Adrenal gland (tissue), 12 donors: Measurements from ENCODE around the gene SMAD3. TPM values are rescaled to one million over a fixed set of nuclear protein-coding genes. Genes with fewer than 3 reads are reported as not detected.
"Not testable (repeated sequence)": the region's sequence is repeated elsewhere in the genome, so short reads cannot be mapped to it uniquely, and the experiment has no call there.

Experiments
- DNase-seq, 7 donors: peaks; one replicate each; pipeline ENCODE4 v3.0.0-alpha.2; 2019 to 2020
- H3K27ac ChIP-seq, 5 donors: fragments of 200-600 bp; sonication (generic) in 4 of 5; 1 replicate in 3 of 5; 2 replicates in 2 of 5; pipeline versions ENCODE4 v1.5.1 to v1.8.0; 2016 to 2020; ENCODE audit warnings: mild to moderate bottlenecking in 1 of 5
- H3K27me3 ChIP-seq: fragments of 200-600 bp; 2 replicates; pipeline ENCODE4 v1.8.0; 2021
- H3K36me3 ChIP-seq, 2 donors: fragments of 200-600 bp; replicated peaks in 1 of 2; 1 replicate in 1 of 2; 2 replicates in 1 of 2; pipeline versions ENCODE4 v1.5.1 to v1.8.0; 2018 to 2022
- H3K4me1 ChIP-seq, 2 donors: fragments of 200-600 bp; replicated peaks in 1 of 2; 1 replicate in 1 of 2; 2 replicates in 1 of 2; pipeline versions ENCODE4 v1.5.1 to v1.8.0; 2018 to 2021
- H3K4me3 ChIP-seq, 4 donors: fragments of 200-600 bp; sonication (generic) in 3 of 4; one replicate each; pipeline ENCODE4 v1.5.1; 2016 to 2018
- H3K9me3 ChIP-seq, 3 donors: fragments of 200-600 bp; sonication (generic) in 1 of 3; replicated peaks in 1 of 3; 1 replicate in 2 of 3; 2 replicates in 1 of 3; pipeline versions ENCODE4 v1.5.1 to v1.8.0; 2016 to 2021
- POLR2A ChIP-seq, 2 donors: fragments of 450-650 bp; IDR thresholded peaks; one replicate each; pipeline ENCODE4 v1.6.1; 2017; ENCODE audit warnings: antibody characterized with exemption in 2 of 2, mild to moderate bottlenecking in 2 of 2, moderate library complexity in 1 of 2
- WGBS, 4 donors: extraction: QIAGEN DNeasy Blood & Tissue Kit in 2 of 4; methylation state at CpG; one replicate each; pipeline versions ENCODE4 v1.1.5 to v1.1.7; 2013 to 2017; 5-methylcytosine and 5-hydroxymethylcytosine counted together
- intact Hi-C, 2 donors: fragments of 100-400 bp; cut with DNase I; formaldehyde crosslinking; loops; one replicate each; pipeline versions ENCODE4 v1.14.1 to v1.15.0; 2022 to 2023
- polyA plus RNA-seq, 3 donors: library from polyadenylated mRNA; stranded (reverse); fragments of 200-250 nt in 2 of 3; fragments of 350-450 nt in 1 of 3; fragmentation: Illumina TruSeq in 1 of 3; extraction: RNeasy Lipid Tissue Mini Kit (QIAGEN cat#74804) in 1 of 3; gene quantifications; one replicate each; pipeline ENCODE4 v1.2.3, GENCODE V29; 2013 to 2014
- total RNA-seq, 9 donors: library from RNA; depleted of rRNA in 4 of 9; stranded (reverse); fragments of >200 nt in 4 of 9; fragments of 120-200 nt in 1 of 9; fragmentation: NEBNext Ultra II Directional in 1 of 9; extraction: Animal tissue kit (Norgen Biotek cat#: 25700) in 1 of 9; gene quantifications; one replicate each; pipeline versions ENCODE4 v1.1.0 to v1.2.4, GENCODE V29; 2013 to 2023
- TF ChIP-seq, protein P1 (sequence below), 6 experiments: fragments of 450-650 bp in 4 of 6; fragments of 200-600 bp in 2 of 6; sonication (generic) in 1 of 6; IDR thresholded peaks; 1 replicate in 5 of 6; 2 replicates in 1 of 6; pipeline versions ENCODE4 v1.5.1 to v1.8.0; 2016 to 2021; ENCODE audit warnings: antibody characterized with exemption in 6 of 6, mild to moderate bottlenecking in 2 of 6, moderate library complexity in 1 of 6
- donor health status: healthy with polysubstance abuse.
- donor health status: Bipolar disorder and iron deficiency.
- donor health status: DM: yes; HTN: yes; CAD: no.
- donor health status: DM: no; HTN: no; CAD: no.
- donor health status: DM: no; HTN: no; CAD: no.
- donor health status: DM: yes; HTN: yes; CAD: no.

SMAD3 gene
- total and polyA plus RNA-seq, 12 donors: 6.4 to 92.0 (median 8.0) TPM

GRCh38 chr15:67072958-67073357, 7.6 kb downstream of the SMAD3 start:
- H3K27ac ChIP-seq: no peak overlapping the region

GRCh38 chr15:67074886-67075229, 9.5 kb downstream of the SMAD3 start:
- 89 to 100% (median 93%) methylated on average over 1 of the region's 1 CpG for WGBS, 4 donors
- H3K4me1 ChIP-seq: peaks cover under 1 to 27% of the 10 kb centered on the region in 2 donors
- no peak overlapping the region for H3K27ac ChIP-seq
- no peaks in the 10 kb centered on the region for H3K9me3 ChIP-seq
- intact Hi-C loops: no loop called here
- no peak overlapping the region for H3K4me3 ChIP-seq
- no peak for DNase-seq
- no peaks in the 10 kb centered on the region for H3K36me3 ChIP-seq
- TF ChIP-seq POLR2A (IDR thresholded peaks at IDR 0.05): no peak
- TF ChIP-seq, protein P1, sequence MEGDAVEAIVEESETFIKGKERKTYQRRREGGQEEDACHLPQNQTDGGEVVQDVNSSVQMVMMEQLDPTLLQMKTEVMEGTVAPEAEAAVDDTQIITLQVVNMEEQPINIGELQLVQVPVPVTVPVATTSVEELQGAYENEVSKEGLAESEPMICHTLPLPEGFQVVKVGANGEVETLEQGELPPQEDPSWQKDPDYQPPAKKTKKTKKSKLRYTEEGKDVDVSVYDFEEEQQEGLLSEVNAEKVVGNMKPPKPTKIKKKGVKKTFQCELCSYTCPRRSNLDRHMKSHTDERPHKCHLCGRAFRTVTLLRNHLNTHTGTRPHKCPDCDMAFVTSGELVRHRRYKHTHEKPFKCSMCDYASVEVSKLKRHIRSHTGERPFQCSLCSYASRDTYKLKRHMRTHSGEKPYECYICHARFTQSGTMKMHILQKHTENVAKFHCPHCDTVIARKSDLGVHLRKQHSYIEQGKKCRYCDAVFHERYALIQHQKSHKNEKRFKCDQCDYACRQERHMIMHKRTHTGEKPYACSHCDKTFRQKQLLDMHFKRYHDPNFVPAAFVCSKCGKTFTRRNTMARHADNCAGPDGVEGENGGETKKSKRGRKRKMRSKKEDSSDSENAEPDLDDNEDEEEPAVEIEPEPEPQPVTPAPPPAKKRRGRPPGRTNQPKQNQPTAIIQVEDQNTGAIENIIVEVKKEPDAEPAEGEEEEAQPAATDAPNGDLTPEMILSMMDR (IDR thresholded peaks at IDR 0.05): no peak
- H3K27me3 ChIP-seq: no peaks in the 10 kb centered on the region

More at GRCh38 chr15:67072958-67073357, 7.6 kb downstream of the SMAD3 start:
- H3K4me3 ChIP-seq: no peak overlapping the region
- 87 to 97% (median 94%) methylated on average over 2 of the region's 2 CpGs for WGBS, 4 donors
- H3K4me1 ChIP-seq: peaks cover 1 to 33% of the 10 kb centered on the region in 2 donors
- intact Hi-C loops: no loop called here
- H3K27me3 ChIP-seq: no peaks in the 10 kb centered on the region
- H3K36me3 ChIP-seq: no peaks in the 10 kb centered on the region
- TF ChIP-seq, protein P1 (IDR thresholded peaks at IDR 0.05): no peak
- no peak for TF ChIP-seq POLR2A (IDR thresholded peaks at IDR 0.05)
- H3K9me3 ChIP-seq: no peaks in the 10 kb centered on the region
- DNase-seq: no peak

GRCh38 chr15:67075555-67076135, 10.2 kb downstream of the SMAD3 start:
- 93 to 98% (median 96%) methylated on average over 14 of the region's 14 CpGs for WGBS, 4 donors
- intact Hi-C loops, DNase-seq, H3K4me3 ChIP-seq, H3K27me3 ChIP-seq, H3K27ac ChIP-seq, H3K36me3 ChIP-seq, H3K9me3 ChIP-seq: not testable (repeated sequence)
- H3K4me1 ChIP-seq: peaks cover 9 to 35% of the 10 kb centered on the region in 2 donors

GRCh38 chr15:67076147-67076843, 10.9 kb downstream of the SMAD3 start:
- WGBS, 4 donors: 65 to 73% (median 66%) methylated on average over 13 of the region's 13 CpGs
- no peak overlapping the region for H3K4me3 ChIP-seq
- peak in 4 of 7 donors; percentile 60 to 76 (median 67) for DNase-seq
- no peak overlapping the region for H3K27ac ChIP-seq
- TF ChIP-seq, protein P1 (IDR thresholded peaks at IDR 0.05): no peak
- TF ChIP-seq POLR2A (IDR thresholded peaks at IDR 0.05): no peak
- H3K27me3 ChIP-seq: no peaks in the 10 kb centered on the region
- H3K36me3 ChIP-seq: no peaks in the 10 kb centered on the region
- no peaks in the 10 kb centered on the region for H3K9me3 ChIP-seq
- peaks cover 15 to 41% of the 10 kb centered on the region in 2 donors for H3K4me1 ChIP-seq
- intact Hi-C loops: no loop called here
